Measurements from ENCODE around the gene IGFBP7.
A peak's percentile ranks its signal among the peaks of the same experiment; 100 is the strongest.

The IGFBP7 gene

GRCh38 chr4:57144466-57144865 lies 34.3 kb upstream of the IGFBP7 start:
- H3K27me3 ChIP-seq = no peaks in the 10 kb centered on the region
- no peak for TF ChIP-seq CTCF (IDR thresholded peaks at IDR 0.05)
- intact Hi-C loops (cut with DNase I; ENCODE audit: low total_unique reads) = no loop called here
- H3K9me3 ChIP-seq = no peaks in the 10 kb centered on the region
- DNase-seq = no peak
- H3K36me3 ChIP-seq = no peaks in the 10 kb centered on the region
- no peak overlapping the region for H3K4me3 ChIP-seq
- peaks cover 0 to 19% (median 2%) of the 10 kb centered on the region in 4 donors for H3K4me1 ChIP-seq
- no peak overlapping the region for H3K27ac ChIP-seq

- no peak for TF ChIP-seq CTCF (IDR thresholded peaks at IDR 0.05)
- no peak overlapping the region for H3K4me3 ChIP-seq
- H3K4me1 ChIP-seq = peaks cover 0 to 24% (median 4%) of the 10 kb centered on the region in 4 donors
- H3K27me3 ChIP-seq = no peaks in the 10 kb centered on the region
- intact Hi-C loops (cut with DNase I; ENCODE audit: low total_unique reads) = no loop called here
- H3K36me3 ChIP-seq = no peaks in the 10 kb centered on the region
- peak overlapping the region; percentile 57 to 60 for H3K27ac ChIP-seq
- H3K9me3 ChIP-seq = no peaks in the 10 kb centered on the region
- no peak for DNase-seq
Measured at GRCh38 chr4:57139783-57140182, 29.6 kb upstream of the IGFBP7 start.

GRCh38 chr4:57137261-57137660 lies 27.1 kb upstream of the IGFBP7 start:
- no peak overlapping the region for H3K4me3 ChIP-seq
- no peaks in the 10 kb centered on the region for H3K36me3 ChIP-seq
- no peak overlapping the region for H3K27ac ChIP-seq
- intact Hi-C loops (cut with DNase I; ENCODE audit: low total_unique reads) = no loop called here
- no peak for TF ChIP-seq CTCF (IDR thresholded peaks at IDR 0.05)
- no peaks in the 10 kb centered on the region for H3K27me3 ChIP-seq
- H3K9me3 ChIP-seq = no peaks in the 10 kb centered on the region
- peaks cover 0 to 40% (median 9%) of the 10 kb centered on the region in 4 donors for H3K4me1 ChIP-seq
- DNase-seq = no peak

- peaks cover 0 to 46% (median 15%) of the 10 kb centered on the region in 4 donors for H3K4me1 ChIP-seq
- TF ChIP-seq CTCF (IDR thresholded peaks at IDR 0.05) = no peak
- no peak overlapping the region for H3K4me3 ChIP-seq
- H3K27me3 ChIP-seq = no peaks in the 10 kb centered on the region
- intact Hi-C loops (cut with DNase I; ENCODE audit: low total_unique reads) = no loop called here
- no peak for DNase-seq
- no peaks in the 10 kb centered on the region for H3K36me3 ChIP-seq
- no peak overlapping the region for H3K27ac ChIP-seq
- H3K9me3 ChIP-seq = no peaks in the 10 kb centered on the region
Measured at GRCh38 chr4:57136281-57136680, 26.1 kb upstream of the IGFBP7 start.

- no peak for TF ChIP-seq CTCF (IDR thresholded peaks at IDR 0.05)
- intact Hi-C loops (cut with DNase I; ENCODE audit: low total_unique reads) = no loop called here
- H3K27ac ChIP-seq = peak overlapping the region in 1 of 2 donors; percentile 25
Measured at GRCh38 chr4:57132743-57133137, 22.6 kb upstream of the IGFBP7 start.

More at GRCh38 chr4:57132743-57133137, 22.6 kb upstream of the IGFBP7 start:
- no peak for DNase-seq
- peaks cover 0 to 28% (median 11%) of the 10 kb centered on the region in 4 donors for H3K4me1 ChIP-seq
- no peaks in the 10 kb centered on the region for H3K9me3 ChIP-seq
- H3K36me3 ChIP-seq = no peaks in the 10 kb centered on the region
- no peaks in the 10 kb centered on the region for H3K27me3 ChIP-seq
- no peak overlapping the region for H3K4me3 ChIP-seq
